Measurements from ENCODE around the gene PPP1R15A. TPM values are rescaled to one million over a fixed set of nuclear protein-coding genes. Genes with fewer than 3 reads are reported as not detected.

PPP1R15A gene
- total and polyA plus RNA-seq, 4 donors = 5.6 to 52.5 (median 11.3) TPM

DNA sequence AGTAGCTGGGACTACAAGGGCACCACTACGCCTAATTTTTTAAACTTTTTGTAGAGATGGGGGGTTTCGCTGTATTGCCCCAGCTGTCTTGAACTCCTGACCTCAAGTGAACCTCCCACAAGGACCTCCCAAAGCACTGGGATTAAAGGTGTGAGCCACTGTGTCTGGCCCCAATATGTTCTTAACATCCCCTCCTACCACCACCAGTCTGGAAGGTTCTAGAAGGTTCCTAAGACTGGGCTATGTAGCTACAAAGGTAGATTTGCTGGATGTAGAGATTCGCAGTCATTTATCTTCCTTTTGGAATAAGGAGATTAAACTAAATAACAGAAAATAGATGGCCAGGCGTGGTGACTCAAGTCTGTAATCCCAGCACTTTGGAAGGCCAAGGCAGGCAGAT lies 41.3 kb upstream of the PPP1R15A start (continued):
- no peak for TF ChIP-seq HNF4A (conservative IDR thresholded peaks at IDR 0.05)
- TF ChIP-seq EGR1 (IDR thresholded peaks at IDR 0.05; ENCODE audit: low read depth in 2 of 2) = no peak
- TF ChIP-seq RAD21 (IDR thresholded peaks at IDR 0.05) = no peak
- no peak for TF ChIP-seq SP1 (IDR thresholded peaks at IDR 0.05)
- no peak for TF ChIP-seq GABPA (IDR thresholded peaks at IDR 0.05 in 1 of 2, conservative IDR thresholded peaks at IDR 0.05 in 1 of 2)
- TF ChIP-seq FOXA1 (IDR thresholded peaks at IDR 0.05) = no peak

DNA sequence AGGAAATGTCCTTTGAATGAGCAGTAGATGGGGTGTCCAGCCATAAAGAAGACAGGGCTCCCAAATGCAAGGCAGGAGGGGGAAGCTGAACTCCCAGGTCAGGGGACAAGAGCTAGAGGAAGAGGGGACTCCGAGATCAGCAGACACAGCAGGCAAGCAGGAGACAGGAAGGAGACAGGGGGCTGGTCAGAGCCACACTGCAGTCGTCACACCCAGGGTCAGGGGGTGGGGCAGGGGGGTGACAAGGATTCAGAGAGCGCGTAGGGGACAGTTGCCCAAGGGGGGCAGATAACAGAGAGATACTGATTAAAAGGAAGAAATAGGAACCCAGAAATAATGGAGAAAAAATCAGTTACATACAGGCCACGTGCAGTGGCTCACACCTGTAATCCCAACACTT lies 39.2 kb upstream of the PPP1R15A start:
- no peak for TF ChIP-seq YY1 (IDR thresholded peaks at IDR 0.05)
- no peak for TF ChIP-seq JUND (IDR thresholded peaks at IDR 0.05)
- TF ChIP-seq HNF4G (IDR thresholded peaks at IDR 0.05) = no peak
- TF ChIP-seq, protein P1, sequence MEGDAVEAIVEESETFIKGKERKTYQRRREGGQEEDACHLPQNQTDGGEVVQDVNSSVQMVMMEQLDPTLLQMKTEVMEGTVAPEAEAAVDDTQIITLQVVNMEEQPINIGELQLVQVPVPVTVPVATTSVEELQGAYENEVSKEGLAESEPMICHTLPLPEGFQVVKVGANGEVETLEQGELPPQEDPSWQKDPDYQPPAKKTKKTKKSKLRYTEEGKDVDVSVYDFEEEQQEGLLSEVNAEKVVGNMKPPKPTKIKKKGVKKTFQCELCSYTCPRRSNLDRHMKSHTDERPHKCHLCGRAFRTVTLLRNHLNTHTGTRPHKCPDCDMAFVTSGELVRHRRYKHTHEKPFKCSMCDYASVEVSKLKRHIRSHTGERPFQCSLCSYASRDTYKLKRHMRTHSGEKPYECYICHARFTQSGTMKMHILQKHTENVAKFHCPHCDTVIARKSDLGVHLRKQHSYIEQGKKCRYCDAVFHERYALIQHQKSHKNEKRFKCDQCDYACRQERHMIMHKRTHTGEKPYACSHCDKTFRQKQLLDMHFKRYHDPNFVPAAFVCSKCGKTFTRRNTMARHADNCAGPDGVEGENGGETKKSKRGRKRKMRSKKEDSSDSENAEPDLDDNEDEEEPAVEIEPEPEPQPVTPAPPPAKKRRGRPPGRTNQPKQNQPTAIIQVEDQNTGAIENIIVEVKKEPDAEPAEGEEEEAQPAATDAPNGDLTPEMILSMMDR (IDR thresholded peaks at IDR 0.05; ENCODE audit: low read depth, low read length, missing input control) = no peak
- TF ChIP-seq RXRA (IDR thresholded peaks at IDR 0.05) = no peak
- TF ChIP-seq, protein P2, sequence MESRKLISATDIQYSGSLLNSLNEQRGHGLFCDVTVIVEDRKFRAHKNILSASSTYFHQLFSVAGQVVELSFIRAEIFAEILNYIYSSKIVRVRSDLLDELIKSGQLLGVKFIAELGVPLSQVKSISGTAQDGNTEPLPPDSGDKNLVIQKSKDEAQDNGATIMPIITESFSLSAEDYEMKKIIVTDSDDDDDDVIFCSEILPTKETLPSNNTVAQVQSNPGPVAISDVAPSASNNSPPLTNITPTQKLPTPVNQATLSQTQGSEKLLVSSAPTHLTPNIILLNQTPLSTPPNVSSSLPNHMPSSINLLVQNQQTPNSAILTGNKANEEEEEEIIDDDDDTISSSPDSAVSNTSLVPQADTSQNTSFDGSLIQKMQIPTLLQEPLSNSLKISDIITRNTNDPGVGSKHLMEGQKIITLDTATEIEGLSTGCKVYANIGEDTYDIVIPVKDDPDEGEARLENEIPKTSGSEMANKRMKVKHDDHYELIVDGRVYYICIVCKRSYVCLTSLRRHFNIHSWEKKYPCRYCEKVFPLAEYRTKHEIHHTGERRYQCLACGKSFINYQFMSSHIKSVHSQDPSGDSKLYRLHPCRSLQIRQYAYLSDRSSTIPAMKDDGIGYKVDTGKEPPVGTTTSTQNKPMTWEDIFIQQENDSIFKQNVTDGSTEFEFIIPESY (IDR thresholded peaks at IDR 0.05) = no peak
- TF ChIP-seq, protein P3, sequence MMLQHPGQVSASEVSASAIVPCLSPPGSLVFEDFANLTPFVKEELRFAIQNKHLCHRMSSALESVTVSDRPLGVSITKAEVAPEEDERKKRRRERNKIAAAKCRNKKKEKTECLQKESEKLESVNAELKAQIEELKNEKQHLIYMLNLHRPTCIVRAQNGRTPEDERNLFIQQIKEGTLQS (IDR thresholded peaks at IDR 0.05) = no peak
- TF ChIP-seq GABPA (IDR thresholded peaks at IDR 0.05 in 1 of 2, conservative IDR thresholded peaks at IDR 0.05 in 1 of 2) = no peak
- TF ChIP-seq FOXA2 (IDR thresholded peaks at IDR 0.05) = no peak
- TF ChIP-seq SP1 (IDR thresholded peaks at IDR 0.05) = no peak
- TF ChIP-seq NR2F2 (IDR thresholded peaks at IDR 0.05) = no peak
- TF ChIP-seq HNF4A (conservative IDR thresholded peaks at IDR 0.05) = no peak
- no peak for TF ChIP-seq FOXA1 (IDR thresholded peaks at IDR 0.05)
- no peak for TF ChIP-seq TAF1 (conservative IDR thresholded peaks at IDR 0.05)
- TF ChIP-seq RAD21 (IDR thresholded peaks at IDR 0.05) = no peak
- TF ChIP-seq, protein P4, sequence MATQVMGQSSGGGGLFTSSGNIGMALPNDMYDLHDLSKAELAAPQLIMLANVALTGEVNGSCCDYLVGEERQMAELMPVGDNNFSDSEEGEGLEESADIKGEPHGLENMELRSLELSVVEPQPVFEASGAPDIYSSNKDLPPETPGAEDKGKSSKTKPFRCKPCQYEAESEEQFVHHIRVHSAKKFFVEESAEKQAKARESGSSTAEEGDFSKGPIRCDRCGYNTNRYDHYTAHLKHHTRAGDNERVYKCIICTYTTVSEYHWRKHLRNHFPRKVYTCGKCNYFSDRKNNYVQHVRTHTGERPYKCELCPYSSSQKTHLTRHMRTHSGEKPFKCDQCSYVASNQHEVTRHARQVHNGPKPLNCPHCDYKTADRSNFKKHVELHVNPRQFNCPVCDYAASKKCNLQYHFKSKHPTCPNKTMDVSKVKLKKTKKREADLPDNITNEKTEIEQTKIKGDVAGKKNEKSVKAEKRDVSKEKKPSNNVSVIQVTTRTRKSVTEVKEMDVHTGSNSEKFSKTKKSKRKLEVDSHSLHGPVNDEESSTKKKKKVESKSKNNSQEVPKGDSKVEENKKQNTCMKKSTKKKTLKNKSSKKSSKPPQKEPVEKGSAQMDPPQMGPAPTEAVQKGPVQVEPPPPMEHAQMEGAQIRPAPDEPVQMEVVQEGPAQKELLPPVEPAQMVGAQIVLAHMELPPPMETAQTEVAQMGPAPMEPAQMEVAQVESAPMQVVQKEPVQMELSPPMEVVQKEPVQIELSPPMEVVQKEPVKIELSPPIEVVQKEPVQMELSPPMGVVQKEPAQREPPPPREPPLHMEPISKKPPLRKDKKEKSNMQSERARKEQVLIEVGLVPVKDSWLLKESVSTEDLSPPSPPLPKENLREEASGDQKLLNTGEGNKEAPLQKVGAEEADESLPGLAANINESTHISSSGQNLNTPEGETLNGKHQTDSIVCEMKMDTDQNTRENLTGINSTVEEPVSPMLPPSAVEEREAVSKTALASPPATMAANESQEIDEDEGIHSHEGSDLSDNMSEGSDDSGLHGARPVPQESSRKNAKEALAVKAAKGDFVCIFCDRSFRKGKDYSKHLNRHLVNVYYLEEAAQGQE (IDR thresholded peaks at IDR 0.05) = no peak
- TF ChIP-seq, protein P5, sequence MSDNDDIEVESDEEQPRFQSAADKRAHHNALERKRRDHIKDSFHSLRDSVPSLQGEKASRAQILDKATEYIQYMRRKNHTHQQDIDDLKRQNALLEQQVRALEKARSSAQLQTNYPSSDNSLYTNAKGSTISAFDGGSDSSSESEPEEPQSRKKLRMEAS (IDR thresholded peaks at IDR 0.05) = no peak
- TF ChIP-seq EGR1 (IDR thresholded peaks at IDR 0.05; ENCODE audit: low read depth in 2 of 2) = no peak
- no peak for DNase-seq (ENCODE audit: low spot score)
- H3K9ac ChIP-seq (ENCODE audit: low read depth in 1 of 2, low read length in 2 of 2) = no peak overlapping the region
- H3K4me3 ChIP-seq (ENCODE audit: low read depth in 1 of 3, low read length in 3 of 3) = no peak overlapping the region
- H3K4me1 ChIP-seq (ENCODE audit: control insufficient read depth in 4 of 4, insufficient read depth in 4 of 4, low read length in 3 of 4) = peaks cover 5 to 35% (median 22%) of the 10 kb centered on the region in 4 donors
- 76% methylated on average over 5 of the region's 5 CpGs for WGBS
- H3K9me3 ChIP-seq (ENCODE audit: control insufficient read depth in 4 of 4, low read length in 3 of 4) = no peaks in the 10 kb centered on the region
- peaks cover 2 to 14% (median 4%) of the 10 kb centered on the region in 4 donors for H3K36me3 ChIP-seq (ENCODE audit: control insufficient read depth in 4 of 4, insufficient read depth in 3 of 4, low read depth in 1 of 4, low read length in 3 of 4)
- H3K27ac ChIP-seq (ENCODE audit: low read depth in 1 of 2, low read length in 2 of 2) = no peak overlapping the region
- H3K27me3 ChIP-seq (ENCODE audit: control insufficient read depth in 4 of 4, insufficient read depth in 4 of 4, low read length in 3 of 4) = no peaks in the 10 kb centered on the region

Measured in liver (tissue), 9 donors.